GM19023 (cell line): ENCODE results near the gene HINT2.

Experiments used
- ATAC-seq: cut with Tn5 transposase; IDR thresholded peaks from one replicate; pipeline ENCODE4 v1.9.1; 2021; ENCODE audit warnings: mild to moderate bottlenecking, moderate library complexity; ENCODE audit not compliant: unreplicated experiment

Gene HINT2

DNA sequence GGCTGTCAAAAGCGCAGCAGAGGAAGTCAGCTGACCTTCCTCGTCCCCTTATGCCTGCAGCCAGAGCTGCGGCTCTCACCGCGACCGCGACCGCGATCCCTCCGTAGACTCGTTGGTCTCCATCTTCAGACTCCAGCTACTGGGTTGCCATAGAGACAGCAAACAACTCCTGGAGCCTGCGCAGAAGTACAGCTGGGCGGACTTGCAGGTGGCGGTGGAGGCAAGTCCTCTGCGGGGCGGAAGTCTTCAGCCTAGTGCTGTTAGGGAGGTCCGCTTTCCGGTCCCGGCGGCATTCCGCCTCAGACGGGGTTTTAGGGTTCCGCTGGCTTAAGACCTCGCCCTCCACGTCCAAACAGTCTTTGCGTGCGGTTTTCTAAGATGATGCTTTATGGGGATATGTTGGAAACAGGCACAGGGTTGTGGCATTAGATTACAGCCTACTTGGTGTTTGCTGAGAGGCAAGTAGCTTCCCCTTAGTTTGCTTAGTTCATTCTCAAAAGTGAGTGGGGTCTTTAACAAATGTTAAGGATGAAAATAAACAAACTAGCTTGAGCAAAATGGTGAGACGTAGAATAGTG, 2.7 kb downstream of the HINT2 start, which contains the start of gene SPAG8:
Gene SPAG8, minus strand, starts transcription at position 238 of the 578 bp plus-strand sequence. Its CDS starts 115 bp downstream, at position 123.
- peak; percentile 60 for ATAC-seq

DNA sequence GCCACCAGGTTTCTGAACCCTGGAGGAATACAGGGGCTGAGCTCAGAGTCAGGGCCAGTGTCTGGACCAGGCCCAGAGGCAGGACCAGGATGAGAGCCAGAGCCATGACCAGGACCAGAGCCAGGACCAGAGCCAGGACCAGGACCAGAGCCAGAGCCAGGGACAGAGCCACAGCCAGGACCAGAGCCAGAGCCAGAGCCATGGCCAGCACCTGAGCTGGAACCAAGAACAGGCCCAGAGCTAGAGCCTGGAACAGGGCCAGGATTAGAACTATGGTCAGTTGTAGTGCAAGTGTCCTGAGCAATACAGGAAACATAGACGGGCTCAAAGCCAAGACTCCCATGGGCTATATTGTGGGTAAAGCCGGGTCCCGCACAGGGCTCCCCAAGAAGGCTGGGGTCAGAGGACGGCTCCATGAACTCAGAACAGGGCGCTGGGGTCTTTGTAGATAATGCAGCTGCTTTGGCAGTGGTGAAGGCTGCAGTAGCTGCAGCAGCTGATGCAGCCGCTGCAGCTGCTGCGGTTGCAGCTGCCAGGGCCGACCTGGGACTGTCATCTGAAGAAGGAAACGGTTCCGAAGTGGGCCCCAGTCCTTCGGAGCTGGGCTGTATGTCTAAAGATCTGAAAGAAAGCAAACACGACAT, 3.3 kb downstream of the HINT2 start:
- ATAC-seq: no peak

DNA sequence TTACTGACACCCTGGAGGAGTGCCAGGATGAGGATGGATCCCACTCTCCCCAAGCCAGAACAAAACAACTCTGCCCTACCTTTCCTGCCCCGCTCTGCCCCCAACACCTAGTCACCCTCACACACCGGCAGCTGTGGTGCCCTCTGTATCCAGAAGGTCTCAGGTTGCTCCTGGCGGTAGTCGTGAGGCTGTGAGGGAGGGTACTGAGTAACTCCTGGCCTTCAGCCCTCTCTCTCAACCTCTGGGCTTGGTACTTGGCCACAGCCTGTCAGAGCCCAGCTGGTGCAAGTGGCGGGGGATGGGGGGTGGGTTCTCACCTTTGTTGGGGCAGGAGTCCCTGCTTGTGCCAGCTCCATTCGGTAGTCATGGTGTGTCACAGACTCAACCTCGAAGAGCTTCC, 4.7 kb downstream of the HINT2 start:
- ATAC-seq: no peak

DNA sequence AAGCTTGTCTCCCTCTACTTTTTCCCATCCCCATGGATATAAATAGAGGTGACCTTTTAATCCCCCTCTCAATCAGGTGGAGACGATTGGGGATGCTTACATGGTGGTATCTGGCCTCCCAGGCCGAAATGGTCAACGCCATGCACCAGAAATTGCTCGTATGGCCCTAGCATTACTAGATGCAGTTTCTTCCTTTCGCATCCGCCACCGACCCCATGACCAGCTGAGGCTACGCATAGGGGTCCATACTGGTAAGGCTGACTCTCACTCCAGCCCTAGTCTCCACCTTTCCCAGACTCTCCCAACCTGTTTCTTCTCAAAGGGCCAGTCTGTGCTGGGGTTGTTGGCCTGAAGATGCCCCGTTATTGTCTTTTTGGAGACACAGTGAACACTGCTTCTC, 6.4 kb downstream of the HINT2 start:
- ATAC-seq: no peak

DNA sequence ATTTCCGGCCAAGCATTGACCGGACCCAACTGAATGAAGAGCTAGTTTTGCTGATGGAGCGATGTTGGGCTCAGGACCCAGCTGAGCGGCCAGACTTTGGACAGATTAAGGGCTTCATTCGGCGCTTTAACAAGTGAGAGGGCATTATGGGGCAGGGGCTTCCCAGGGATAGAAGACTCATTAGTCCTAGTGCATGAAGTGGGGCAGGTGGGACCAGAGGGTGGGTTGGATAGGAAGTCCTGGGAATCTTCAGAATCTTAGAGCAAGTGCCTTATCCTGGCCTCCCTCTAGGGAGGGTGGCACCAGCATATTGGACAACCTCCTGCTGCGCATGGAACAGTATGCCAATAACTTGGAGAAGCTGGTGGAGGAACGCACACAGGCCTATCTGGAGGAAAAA, 8.7 kb downstream of the HINT2 start:
- ATAC-seq: no peak

DNA sequence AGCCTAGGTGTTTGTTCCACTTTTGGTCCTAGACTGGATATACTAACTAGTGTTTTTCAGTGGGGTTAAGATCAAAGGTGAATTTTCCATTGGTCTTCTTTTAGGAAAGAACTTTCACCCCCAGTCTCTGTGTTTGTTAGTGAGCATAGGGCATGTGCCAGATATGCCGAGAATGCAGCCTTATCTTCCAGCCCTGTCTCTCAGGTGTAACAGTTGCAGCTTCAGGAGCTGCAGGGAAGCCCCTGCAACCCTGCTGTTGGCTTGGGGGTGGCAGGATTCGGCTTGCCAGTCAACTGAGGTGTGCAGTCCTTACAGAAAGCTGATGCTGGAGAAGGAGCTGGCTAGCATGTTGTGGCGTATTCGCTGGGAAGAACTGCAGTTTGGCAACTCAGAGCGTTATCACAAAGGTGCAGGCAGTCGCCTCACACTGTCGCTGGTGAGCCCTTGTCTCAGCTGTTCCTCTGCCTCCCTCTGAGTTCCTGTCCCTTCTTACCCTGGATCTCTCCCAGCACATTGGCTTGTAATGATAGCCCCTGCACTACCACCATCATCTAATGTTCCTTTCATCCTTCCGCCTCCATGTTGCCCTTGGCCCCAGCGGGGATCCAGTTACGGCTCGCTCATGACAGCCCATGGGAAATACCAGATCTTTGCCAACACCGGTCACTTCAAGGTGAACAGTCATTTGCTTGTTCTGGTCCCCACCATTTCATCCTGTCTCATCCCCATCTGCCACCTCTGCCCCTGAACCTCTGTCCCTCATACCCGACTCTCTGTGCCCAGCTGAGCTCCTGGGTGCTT, 13.3 kb downstream of the HINT2 start:
- no peak for ATAC-seq

DNA sequence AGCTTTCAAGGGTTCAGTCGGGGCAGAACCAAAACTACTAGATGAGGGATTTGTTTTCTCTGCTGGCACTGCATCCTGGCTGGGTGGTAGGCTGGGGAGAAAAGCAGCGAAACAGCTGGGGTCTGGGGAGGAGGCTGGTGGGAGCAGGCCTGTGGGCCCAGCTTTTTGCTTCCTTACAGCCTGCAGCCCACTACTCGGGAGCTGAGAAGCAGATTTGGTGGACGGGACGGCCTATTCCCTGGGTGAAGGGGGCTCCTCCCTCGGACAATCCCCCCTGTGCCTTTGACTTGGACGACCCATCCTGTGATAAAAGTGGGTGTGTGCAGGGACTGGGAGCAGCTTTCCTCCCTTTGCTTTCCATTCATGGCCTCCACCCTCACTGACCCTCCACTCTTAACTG, 14.3 kb downstream of the HINT2 start:
- no peak for ATAC-seq

DNA sequence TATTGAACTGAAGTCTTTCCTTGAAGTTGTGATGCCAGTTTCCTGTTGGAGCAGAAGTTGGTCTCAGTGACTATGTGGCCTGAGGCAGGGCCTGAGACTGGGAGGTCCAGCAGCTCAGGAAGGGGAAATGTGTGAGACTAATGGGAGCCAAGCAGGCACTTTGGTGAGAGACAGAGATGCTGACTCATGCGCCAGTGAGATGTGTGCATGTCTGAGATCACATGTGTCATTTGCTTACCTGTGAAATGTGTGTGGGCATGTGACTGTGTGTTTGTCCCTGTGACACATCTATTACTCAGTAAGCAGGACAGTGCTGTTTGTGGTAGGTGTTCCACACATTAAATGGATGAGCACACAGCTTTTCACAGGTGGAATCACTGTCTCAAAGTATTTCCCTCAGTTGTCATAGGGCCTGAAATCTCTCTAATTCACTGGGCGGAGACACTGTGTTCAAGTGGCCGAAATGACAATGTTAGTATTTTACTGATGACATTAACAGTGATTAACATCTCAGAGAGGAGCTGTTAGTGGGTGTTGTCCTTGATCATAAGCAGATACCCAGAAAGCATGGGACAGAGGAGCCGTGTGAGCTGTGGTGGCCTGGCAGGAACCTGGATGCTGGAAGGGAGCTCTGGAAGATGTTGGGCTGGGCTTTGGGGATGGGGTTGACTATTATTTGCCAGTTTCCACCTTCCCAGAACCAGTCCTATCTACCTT, 16.0 kb downstream of the HINT2 start:
- ATAC-seq: peak; percentile 56

DNA sequence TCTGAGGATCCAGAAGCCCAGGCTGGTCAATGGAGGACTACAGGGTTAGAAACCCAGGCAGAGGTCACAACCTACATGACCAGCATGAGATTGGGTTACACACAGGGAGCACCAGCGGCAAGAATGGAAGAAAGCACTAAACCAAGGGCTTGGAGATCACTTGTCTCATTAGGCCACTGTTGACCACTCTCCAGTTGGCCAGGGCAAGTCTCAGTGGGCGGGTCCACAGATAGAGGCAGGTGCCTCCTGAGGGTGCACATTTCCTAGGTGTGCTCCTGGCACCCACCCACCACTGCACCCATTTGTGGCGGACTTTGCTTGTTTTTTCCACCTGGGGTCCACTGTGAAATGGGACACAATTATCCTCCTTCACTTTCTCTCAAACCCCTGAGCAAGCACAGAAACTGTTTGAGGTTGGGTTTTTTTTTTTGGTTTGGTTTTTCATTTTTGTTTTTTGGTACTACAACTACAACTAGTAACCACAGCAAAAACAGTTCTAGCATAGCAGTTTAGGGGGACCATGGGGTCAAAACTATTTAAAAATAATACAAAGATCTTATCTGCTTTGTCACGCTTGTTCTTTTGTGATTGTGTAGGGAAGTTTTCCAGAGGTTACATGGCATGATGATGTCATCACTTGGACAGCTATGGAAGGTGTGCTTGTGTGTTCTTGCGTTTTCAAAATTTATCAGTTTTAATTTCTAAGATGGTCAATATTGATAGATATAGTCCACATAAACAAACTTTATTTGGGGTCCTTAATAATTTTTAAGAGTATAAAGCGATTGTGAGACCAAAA, 17.3 kb downstream of the HINT2 start:
- no peak for ATAC-seq

DNA sequence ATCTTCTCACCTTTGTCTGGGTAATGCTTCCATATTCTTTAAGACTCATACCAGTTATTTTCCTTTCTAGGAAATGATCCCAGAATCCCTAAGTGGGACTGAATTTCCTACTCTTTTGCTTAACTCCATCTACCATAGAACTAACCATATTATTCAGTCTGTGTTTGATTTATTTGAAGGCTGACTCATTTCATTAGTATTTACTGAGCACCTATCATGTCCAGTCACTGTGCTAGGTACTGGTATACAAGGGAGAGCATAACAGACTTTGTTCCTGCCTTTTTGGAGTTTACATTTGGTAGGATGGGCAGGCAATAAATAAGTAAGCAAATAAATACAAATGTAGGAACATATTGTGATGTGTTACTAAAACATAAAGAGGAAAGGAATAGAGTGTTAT, 19.1 kb downstream of the HINT2 start:
- no peak for ATAC-seq

DNA sequence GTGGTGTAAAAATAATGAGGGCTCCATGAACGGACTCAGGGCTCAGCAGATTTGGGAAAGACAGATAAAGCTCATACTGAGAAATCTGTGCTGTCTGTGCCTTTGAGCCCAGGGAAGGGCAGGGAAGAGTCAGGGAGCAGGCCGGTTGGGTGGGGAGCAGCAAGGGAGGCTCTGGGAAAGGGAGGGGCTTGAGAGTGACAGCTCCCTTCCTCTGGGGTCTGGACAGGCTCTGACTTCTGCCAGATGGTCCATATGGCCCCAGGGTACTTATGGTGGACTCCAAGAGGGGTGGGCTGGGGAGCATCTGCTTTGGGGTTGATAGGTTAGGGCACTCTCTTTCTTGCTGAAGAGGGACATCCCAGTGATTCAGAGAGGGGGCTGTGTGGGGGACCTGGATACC, 21.4 kb downstream of the HINT2 start:
- no peak for ATAC-seq

DNA sequence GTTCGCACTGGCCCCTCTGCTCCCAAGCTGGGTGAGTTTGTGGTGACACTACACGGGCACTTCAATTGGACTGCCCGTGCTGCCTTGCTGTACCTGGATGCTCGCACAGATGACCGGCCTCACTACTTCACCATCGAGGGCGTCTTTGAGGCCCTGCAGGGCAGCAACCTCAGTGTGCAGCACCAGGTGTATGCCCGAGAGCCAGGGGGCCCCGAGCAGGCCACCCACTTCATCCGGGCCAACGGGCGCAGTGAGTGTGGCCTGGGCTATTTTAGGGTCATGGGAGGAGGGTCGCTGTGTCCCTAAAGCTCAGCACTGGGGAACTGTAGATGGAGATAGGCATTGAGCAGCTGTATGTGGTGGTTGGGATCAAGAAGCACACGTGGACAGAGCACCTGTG, 22.0 kb downstream of the HINT2 start:
- ATAC-seq: no peak

DNA sequence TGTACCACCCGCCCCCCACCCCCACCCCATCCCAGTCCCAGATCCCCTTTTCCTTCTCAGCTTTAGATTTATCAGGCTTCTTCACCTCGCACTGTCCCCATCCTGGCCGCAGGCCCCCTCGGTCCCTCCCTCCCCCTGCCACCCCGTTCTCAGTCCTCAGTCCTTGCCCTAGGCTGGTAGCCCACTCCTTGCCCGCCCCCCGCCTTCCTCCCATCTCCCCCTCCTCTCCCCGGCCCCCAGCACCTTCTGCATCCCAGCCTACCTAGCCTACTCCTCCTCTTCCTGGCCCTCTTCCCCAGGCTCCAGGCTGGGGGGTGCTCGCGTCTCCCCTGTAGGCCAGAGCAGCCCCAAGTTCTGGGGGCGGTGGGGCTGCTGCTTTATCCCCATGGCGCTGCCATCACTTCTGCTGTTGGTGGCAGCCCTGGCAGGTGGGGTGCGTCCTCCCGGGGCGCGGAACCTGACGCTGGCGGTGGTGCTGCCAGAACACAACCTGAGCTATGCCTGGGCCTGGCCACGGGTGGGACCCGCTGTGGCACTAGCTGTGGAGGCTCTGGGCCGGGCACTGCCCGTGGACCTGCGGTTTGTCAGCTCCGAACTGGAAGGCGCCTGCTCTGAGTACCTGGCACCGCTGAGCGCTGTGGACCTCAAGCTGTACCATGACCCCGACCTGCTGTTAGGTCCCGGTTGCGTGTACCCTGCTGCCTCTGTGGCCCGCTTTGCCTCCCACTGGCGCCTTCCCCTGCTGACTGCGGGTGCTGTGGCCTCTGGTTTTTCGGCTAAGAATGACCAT, 22.6 kb downstream of the HINT2 start:
- ATAC-seq: no peak

DNA sequence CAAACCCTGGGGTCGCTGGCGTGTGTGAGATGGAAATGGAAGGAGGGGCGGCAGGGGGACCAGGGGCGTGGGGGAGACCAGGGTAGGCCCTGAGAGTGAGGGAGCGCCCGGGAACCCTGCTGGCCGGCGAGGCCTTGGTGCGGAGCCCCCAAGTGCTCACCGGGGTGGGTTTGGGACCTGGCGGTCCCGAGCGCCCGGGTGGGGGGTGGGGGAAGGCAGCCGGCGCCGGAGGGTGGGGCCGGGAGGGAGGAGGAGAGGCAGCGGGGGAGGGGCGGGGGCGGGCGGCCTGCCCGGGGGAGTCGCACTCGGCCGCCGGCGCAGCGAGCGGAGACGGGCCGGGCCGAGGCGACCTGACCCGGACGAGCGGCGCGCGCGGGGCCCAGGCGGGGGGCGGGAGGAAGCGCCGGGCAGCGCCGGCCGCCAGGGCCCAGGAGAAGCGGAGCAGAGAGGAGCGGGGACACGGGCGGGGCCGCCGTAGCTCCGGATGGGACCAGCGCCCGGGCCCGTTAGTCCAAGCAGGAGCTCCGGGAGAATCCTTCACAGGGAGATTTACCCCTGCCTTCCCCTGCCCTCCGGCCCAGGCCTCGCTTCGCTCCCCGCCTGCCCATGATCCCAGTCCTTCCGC, 23.4 kb downstream of the HINT2 start, which contains the start of gene NPR2:
Gene NPR2, plus strand, starts transcription at position 295 of the 625 bp plus-strand sequence. CDS start 818 bp downstream, outside the sequence.
- no peak for ATAC-seq

DNA sequence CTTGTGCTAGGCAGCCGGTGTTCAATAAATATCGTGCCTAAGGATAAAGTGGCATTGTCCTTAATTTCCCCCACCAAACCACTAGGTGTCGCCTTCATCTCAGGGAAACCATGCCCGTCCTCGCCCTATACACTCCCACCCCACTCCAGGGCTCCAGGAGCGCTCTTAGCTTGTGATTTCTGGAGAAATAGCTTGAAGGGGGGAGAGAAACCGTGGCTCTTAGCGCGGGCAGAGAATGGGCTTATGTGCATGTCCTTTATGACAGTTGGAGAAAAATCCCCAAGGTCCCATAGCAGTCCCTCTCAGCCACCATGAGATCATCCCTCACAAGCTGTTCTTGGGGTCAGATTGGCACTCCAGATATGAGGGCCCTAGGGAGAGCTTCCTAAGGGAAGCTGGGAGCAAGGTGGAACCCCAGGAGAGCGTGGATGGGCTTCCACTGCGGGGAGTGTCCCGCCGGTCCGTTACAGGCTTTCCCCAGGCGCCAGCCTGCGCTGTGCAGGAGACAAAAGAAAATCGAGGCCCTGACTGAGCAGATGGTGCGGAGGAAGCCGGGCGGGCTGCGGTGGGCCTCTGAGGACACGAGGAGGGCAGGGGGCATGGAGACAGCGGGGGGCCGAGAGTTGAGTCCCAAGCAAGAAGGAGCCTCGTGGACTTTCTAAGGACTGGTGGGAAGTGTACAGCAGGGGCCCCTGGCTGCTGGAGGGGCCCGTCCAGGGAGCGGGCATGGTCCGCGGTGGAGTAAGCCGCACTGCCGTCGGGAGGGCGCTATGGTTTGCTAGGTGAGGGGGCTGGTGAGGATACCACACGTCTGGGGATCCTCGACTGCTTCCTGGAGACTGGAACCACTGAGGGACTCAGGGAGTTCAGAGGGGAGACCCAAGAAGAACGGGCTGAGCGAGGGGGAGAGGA, 24.2 kb downstream of the HINT2 start:
- ATAC-seq: no peak

DNA sequence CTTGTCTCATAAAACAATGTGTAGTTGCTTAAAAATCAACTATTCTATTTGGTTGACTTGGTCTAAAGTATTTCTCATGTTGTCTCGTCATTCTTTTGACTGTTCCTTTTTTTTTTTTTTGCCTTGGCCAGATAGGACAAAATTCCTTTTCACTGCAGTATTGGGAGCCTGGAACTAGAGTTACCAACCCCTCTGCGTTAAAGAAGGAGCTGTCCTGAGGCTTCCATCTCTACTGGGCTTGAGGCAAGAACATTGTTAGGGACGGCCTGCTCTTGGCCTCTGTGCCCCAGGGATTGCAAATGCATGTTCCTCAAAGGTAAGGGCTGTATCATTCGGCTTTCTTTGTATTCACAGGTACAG, 24.8 kb downstream of the HINT2 start:
- no peak for ATAC-seq

DNA sequence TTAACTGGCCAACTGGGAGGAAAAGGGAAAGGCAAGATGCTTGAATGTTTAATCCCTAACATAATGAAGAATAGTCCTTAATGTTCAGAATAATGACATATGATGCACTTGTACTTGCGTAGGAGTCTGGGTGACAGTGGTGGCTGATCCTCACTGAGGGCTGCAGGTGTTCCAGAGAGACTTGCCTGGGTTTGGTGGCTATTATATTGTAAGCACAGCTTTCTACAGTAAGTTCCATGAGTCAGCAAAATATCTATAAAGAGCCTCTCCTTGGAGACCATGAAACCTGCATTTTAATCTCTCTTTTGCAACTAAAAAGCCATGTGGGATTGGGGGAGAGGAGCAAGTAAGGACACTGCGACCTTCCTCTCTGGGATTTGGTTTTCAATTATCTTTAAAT, 25.3 kb downstream of the HINT2 start:
- no peak for ATAC-seq

DNA sequence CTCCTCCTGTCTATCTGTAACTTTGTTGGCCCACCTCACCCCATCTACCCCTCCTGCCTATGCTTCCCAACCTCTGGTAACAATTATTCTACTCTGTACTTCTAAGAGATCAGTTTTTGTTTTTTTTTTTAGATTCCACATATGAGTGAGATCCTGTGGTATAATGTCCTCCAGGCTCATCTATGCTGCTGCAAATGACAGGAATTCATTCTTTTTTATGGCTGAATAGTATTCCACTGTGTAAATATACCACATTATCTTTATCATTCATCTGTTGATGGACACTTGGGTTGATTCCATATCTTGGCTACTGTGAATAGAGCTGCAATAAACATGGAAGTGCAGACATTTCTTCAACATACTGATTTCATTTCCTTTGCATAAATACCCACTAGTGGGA, 31.4 kb downstream of the HINT2 start:
- ATAC-seq: no peak
